ENCODE measurements around the gene CD74. TPM values are rescaled to one million over a fixed set of nuclear protein-coding genes. Genes with fewer than 3 reads are reported as not detected.
A peak's percentile ranks its signal among the peaks of the same experiment; 100 is the strongest.

CD74 gene
- total and polyA plus RNA-seq, 4 donors: 1,061 to 2,819 (median 1,720) TPM

- TF ChIP-seq CTCF (IDR thresholded peaks at IDR 0.05; ENCODE audit: control extremely low read depth, extremely low read depth): no peak
Measured at GRCh38 chr5:150440948-150441812, 28.5 kb upstream of the CD74 start.

GRCh38 chr5:150438873-150439546 lies 26.3 kb upstream of the CD74 start:
- H3K4me3 ChIP-seq: no peak overlapping the region
- no peaks in the 10 kb centered on the region for H3K4me1 ChIP-seq (ENCODE audit: control insufficient read depth in 5 of 5, insufficient read depth in 5 of 5, low read length in 5 of 5)
- H3K27me3 ChIP-seq (ENCODE audit: control insufficient read depth in 3 of 3, insufficient read depth in 3 of 3, low read length in 2 of 3): no peaks in the 10 kb centered on the region
- no peak for TF ChIP-seq CTCF (IDR thresholded peaks at IDR 0.05; ENCODE audit: control extremely low read depth, extremely low read depth)
- no peak overlapping the region for H3K9ac ChIP-seq (ENCODE audit: insufficient read depth in 1 of 2, low read length in 2 of 2)
- H3K36me3 ChIP-seq (ENCODE audit: control insufficient read depth in 4 of 4, insufficient read depth in 4 of 4, low read length in 4 of 4): peaks cover 5 to 16% (median 7%) of the 10 kb centered on the region in 4 donors
- no peak for DNase-seq
- 59 to 70% methylated on average over 4 of the region's 4 CpGs for WGBS, 2 donors
- no peaks in the 10 kb centered on the region for H3K9me3 ChIP-seq (ENCODE audit: control insufficient read depth in 4 of 4, insufficient read depth in 3 of 4, low read length in 3 of 4)
- no peak overlapping the region for H3K27ac ChIP-seq (ENCODE audit: low read depth in 1 of 2, low read length in 1 of 2)
- no peak for ATAC-seq (ENCODE audit: insufficient read depth, low FRiP score)

More at GRCh38 chr5:150440948-150441812, 28.5 kb upstream of the CD74 start:
- H3K4me3 ChIP-seq: no peak overlapping the region
- WGBS, 2 donors: 93% methylated on average over 12 of the region's 12 CpGs
- no peaks in the 10 kb centered on the region for H3K9me3 ChIP-seq (ENCODE audit: control insufficient read depth in 4 of 4, insufficient read depth in 3 of 4, low read length in 3 of 4)
- H3K36me3 ChIP-seq (ENCODE audit: control insufficient read depth in 4 of 4, insufficient read depth in 4 of 4, low read length in 4 of 4): peaks cover 20 to 38% (median 24%) of the 10 kb centered on the region in 4 donors
- DNase-seq: no peak
- no peak overlapping the region for H3K9ac ChIP-seq (ENCODE audit: insufficient read depth in 1 of 2, low read length in 2 of 2)
- no peak for ATAC-seq (ENCODE audit: insufficient read depth, low FRiP score)
- no peaks in the 10 kb centered on the region for H3K27me3 ChIP-seq (ENCODE audit: control insufficient read depth in 3 of 3, insufficient read depth in 3 of 3, low read length in 2 of 3)
- no peaks in the 10 kb centered on the region for H3K4me1 ChIP-seq (ENCODE audit: control insufficient read depth in 5 of 5, insufficient read depth in 5 of 5, low read length in 5 of 5)
- no peak overlapping the region for H3K27ac ChIP-seq (ENCODE audit: low read depth in 1 of 2, low read length in 1 of 2)

- Histone ChIP-seq H3K9me3 (ENCODE audit: control insufficient read depth in 4 of 4, insufficient read depth in 3 of 4, low read length in 3 of 4) (no peaks in the 10 kb centered on the region), H3K9ac (ENCODE audit: insufficient read depth in 1 of 2, low read length in 2 of 2) (no peak overlapping the region), H3K27ac (ENCODE audit: low read depth in 1 of 2, low read length in 1 of 2) (no peak overlapping the region), H3K27me3 (ENCODE audit: control insufficient read depth in 3 of 3, insufficient read depth in 3 of 3, low read length in 2 of 3) (no peaks in the 10 kb centered on the region), H3K4me3 (no peak overlapping the region), H3K36me3 (ENCODE audit: control insufficient read depth in 4 of 4, insufficient read depth in 4 of 4, low read length in 4 of 4) (peaks cover 0 to under 1% (median 0%) of the 10 kb centered on the region in 4 donors), H3K4me1 (ENCODE audit: control insufficient read depth in 5 of 5, insufficient read depth in 5 of 5, low read length in 5 of 5) (no peaks in the 10 kb centered on the region)
- WGBS, 2 donors: 19 to 23% methylated on average over 13 of the region's 13 CpGs
- peak; percentile 89 for TF ChIP-seq CTCF (IDR thresholded peaks at IDR 0.05; ENCODE audit: control extremely low read depth, extremely low read depth)
- peak; percentile 89 for ATAC-seq (ENCODE audit: insufficient read depth, low FRiP score)
- DNase-seq: peak; percentile 82 to 90 (median 86)
Measured at GRCh38 chr5:150436141-150436680, 23.5 kb upstream of the CD74 start.

Measured in lung (tissue), 12 donors.